ENCODE results near the gene ISCU. TPM values are rescaled to one million over a fixed set of nuclear protein-coding genes. Genes with fewer than 3 reads are reported as not detected.

Gene ISCU
- total and polyA plus RNA-seq, 8 donors = 78.0 to 147 (median 84.6) TPM

DNA sequence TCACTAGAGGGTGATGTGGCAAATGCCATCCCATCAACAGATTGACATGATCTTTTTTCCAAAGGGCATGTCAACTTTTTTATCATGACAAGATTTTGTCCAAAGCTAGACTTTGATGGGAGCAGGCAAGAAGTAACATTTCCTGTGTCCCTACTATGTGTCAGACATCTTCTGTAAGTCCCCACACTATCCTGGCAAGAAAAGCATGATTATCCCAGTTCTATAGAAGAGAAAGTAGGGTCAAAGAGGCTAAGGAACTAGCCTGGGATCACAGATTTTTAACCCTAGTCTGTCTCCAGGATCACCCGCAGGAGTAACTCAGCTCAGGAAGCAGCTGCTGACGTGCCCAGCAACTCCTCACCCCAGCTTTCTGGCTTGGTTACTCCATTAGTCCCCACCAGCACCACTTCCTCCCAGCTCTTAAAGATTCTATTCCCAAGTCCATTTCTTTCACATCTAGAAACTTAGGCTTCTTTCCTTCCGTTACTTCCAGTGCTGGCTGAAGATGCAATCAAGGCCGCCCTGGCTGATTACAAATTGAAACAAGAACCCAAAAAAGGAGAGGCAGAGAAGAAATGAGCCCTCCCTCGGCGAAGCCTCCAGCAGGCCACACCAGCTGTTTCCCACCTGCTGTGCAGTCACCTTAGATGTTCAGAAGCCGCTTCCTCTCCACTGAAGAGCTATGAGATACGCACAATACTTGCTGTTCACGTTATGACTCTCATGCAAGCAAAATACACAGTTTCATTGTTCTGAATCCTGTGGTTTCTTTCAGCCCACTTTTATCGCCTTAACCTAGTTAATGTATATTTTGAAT lies 6.2 kb downstream of the ISCU start:
- Histone ChIP-seq H3K9me3 (no peaks in the 10 kb centered on the region), H3K27me3 (no peaks in the 10 kb centered on the region), H3K27ac (peak overlapping the region; percentile 35 to 67), H3K36me3 (peaks cover 4 to 63% of the 10 kb centered on the region in 2 donors), H3K4me3 (no peak overlapping the region), H3K4me1 (peaks cover 15 to 47% of the 10 kb centered on the region in 2 donors)
- TF ChIP-seq, protein P1, sequence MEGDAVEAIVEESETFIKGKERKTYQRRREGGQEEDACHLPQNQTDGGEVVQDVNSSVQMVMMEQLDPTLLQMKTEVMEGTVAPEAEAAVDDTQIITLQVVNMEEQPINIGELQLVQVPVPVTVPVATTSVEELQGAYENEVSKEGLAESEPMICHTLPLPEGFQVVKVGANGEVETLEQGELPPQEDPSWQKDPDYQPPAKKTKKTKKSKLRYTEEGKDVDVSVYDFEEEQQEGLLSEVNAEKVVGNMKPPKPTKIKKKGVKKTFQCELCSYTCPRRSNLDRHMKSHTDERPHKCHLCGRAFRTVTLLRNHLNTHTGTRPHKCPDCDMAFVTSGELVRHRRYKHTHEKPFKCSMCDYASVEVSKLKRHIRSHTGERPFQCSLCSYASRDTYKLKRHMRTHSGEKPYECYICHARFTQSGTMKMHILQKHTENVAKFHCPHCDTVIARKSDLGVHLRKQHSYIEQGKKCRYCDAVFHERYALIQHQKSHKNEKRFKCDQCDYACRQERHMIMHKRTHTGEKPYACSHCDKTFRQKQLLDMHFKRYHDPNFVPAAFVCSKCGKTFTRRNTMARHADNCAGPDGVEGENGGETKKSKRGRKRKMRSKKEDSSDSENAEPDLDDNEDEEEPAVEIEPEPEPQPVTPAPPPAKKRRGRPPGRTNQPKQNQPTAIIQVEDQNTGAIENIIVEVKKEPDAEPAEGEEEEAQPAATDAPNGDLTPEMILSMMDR (IDR thresholded peaks at IDR 0.05) = no peak
- DNase-seq (no peak), ATAC-seq (no peak)
- intact Hi-C loops (cut with DNase I) = loop anchor here in 1 of 2 donors (5.0 kb wide), 2 partner anchors 49 to 234 kb away; no protein-coding TSS in a partner anchor

DNA sequence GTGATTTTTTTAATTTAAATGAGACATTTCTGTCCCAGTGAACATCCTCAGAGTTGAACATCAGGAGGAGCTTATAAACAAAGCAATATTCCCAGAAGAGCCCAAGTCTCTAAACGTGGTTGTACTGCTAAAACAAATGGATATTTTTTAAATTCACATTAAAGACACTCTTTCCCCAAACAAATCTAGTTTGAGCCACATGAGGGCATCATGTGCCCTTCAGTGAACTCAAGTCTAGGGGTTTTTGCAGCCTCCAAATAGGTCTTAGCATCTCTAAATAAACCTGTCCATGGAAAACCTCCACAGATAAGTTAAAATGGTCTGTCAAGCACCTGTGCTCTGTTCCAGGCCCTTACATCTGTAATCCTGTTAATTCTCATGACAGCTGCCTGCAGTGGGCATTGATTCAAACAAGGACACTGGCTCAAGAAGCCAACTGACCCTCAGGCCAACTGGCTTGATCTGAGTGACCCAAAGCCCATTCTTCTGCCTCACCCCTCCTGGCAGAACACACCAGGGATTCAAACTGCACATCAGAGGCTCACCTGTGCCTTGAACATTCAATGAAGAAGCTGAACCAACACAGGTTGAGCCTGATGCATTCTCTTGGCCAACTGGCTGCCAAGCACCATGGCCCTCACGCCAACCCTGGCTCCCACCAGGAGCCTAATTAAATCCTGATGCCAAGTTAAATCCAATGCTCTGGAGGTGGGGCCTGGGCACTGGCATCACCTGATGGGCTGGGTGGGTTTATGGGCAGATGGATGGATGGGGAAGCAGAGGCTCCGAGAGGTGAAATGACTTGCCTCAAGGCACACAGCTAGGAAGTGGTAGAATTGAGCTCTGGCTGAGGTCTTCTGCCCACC lies 8.6 kb downstream of the ISCU start:
- H3K9me3 ChIP-seq = no peaks in the 10 kb centered on the region
- ATAC-seq (no peak), DNase-seq (peak in 1 of 4 donors; percentile 47)
- intact Hi-C loops (cut with DNase I) = no loop called here
- TF ChIP-seq, protein P1 (IDR thresholded peaks at IDR 0.05) = no peak
- peaks cover 4 to 43% of the 10 kb centered on the region in 2 donors for H3K36me3 ChIP-seq
- H3K27me3 ChIP-seq = no peaks in the 10 kb centered on the region
- no peak overlapping the region for H3K4me3 ChIP-seq
- H3K27ac ChIP-seq = no peak overlapping the region
- H3K4me1 ChIP-seq = peaks cover 15 to 27% of the 10 kb centered on the region in 2 donors

DNA sequence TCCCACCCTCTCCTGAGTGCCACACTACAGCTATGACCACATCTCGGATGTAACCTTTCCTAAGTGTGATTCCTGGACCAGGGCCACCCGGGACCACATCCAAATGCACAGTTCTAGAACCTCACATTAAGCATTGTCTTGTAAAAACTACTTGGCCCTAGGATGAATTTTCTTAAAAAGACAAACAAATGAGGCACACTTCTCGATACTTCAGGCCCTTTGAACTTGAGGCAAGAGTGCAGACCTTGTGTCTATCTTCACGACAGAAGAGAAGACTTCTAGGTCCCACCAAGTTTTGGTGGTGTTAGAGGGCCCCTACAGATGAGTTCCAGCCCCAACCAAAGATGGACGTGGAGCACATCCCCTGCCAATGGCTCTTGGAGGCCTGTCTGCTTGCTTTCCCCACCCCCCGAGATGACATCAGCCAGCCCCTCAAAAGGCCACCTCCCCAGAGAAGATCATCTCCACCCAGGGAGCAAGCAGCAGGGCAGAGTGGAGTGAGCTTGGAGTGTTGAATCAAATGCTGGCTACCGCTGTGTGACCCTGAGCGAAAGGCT lies 9.3 kb downstream of the ISCU start:
- Histone ChIP-seq H3K9me3 (no peaks in the 10 kb centered on the region), H3K27me3 (no peaks in the 10 kb centered on the region), H3K4me3 (no peak overlapping the region), H3K36me3 (peaks cover 4 to 36% of the 10 kb centered on the region in 2 donors), H3K4me1 (peaks cover 12 to 20% of the 10 kb centered on the region in 2 donors), H3K27ac (no peak overlapping the region)
- intact Hi-C loops (cut with DNase I) = no loop called here
- TF ChIP-seq, protein P1 (IDR thresholded peaks at IDR 0.05) = no peak
- DNase-seq = peak in 1 of 4 donors; percentile 19
- ATAC-seq = no peak

DNA sequence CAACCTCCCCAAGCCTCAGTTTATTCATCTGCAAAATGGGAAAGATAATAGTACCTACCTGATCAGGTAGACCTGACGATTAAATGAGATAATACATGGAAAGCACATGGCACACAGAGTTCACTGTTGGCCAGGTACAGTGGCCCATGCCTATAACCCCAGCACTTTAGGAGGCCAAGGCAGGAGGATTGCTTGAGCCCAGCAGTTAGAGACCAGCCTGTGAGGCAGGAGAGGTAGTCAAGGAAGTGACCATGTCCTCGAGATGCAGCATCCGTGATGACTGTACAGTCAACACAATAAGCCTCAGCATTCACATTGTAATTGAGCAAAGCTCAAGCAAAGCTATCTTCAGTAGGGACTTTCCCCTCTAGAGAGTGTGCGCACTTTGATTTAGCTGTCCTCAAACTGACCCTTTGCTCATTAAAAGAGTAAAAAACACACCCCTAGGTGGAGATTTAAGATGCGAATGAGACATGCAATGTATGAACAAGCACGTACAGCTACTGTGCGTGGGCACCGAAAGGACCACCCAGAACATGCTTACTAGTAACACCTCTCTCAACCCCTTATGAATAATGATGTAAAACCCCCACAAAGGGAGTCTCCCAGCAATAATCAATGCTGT lies 9.9 kb downstream of the ISCU start:
- no peak for DNase-seq

More for the DNA sequence above, 9.9 kb downstream of the ISCU start:
- Histone ChIP-seq H3K36me3 (peaks cover 4 to 30% of the 10 kb centered on the region in 2 donors), H3K4me1 (peaks cover 6 to 14% of the 10 kb centered on the region in 2 donors), H3K4me3 (no peak overlapping the region), H3K27me3 (no peaks in the 10 kb centered on the region), H3K9me3 (no peaks in the 10 kb centered on the region), H3K27ac (no peak overlapping the region)
- no peak for ATAC-seq
- TF ChIP-seq, protein P1 (IDR thresholded peaks at IDR 0.05) = no peak
- intact Hi-C loops (cut with DNase I) = no loop called here

Measured in left lung (tissue), 10 donors.